GM23338 (cell line): ENCODE measurements around the gene RRP8. TPM values are rescaled to one million over a fixed set of nuclear protein-coding genes. Genes with fewer than 3 reads are reported as not detected.

Experiments
- ATAC-seq: fragments of 200-7000 bp; cut with Tn5 transposase; 3 replicates; pipeline ENCODE4 v1.9.1; 2020
- DNase-seq: peaks from one replicate; pipeline ENCODE4 v3.0.0-alpha.2; 2015; ENCODE audit warnings: low spot score
- H2AFZ ChIP-seq: fragments of 200-600 bp; sonication (generic); 2 replicates; pipeline ENCODE4 v1.8.0; 2016; ENCODE audit warnings: antibody characterized with exemption, mild to moderate bottlenecking, moderate library complexity
- H3F3A ChIP-seq: fragments of 200-600 bp; sonication (generic); replicated peaks from 2 replicates; pipeline ENCODE4 v1.8.0; 2017; ENCODE audit warnings: antibody characterized with exemption, mixed run types, low read depth
- H3K27ac ChIP-seq: fragments of 200-600 bp; sonication (generic); 2 replicates; pipeline ENCODE4 v1.6.1; 2016; ENCODE audit warnings: low read depth
- H3K27me3 ChIP-seq: fragments of 200-600 bp; sonication (generic); 2 replicates; pipeline ENCODE4 v1.8.0; 2016; ENCODE audit warnings: mild to moderate bottlenecking, mixed run types, moderate library complexity; ENCODE audit not compliant: insufficient read depth
- H3K36me3 ChIP-seq: fragments of 200-600 bp; sonication (generic); 2 replicates; pipeline ENCODE4 v1.8.0; 2016; ENCODE audit warnings: mild to moderate bottlenecking; ENCODE audit not compliant: insufficient read depth
- H3K4me1 ChIP-seq: fragments of 200-600 bp; sonication (generic); 2 replicates; pipeline ENCODE4 v1.8.0; 2016; ENCODE audit warnings: mild to moderate bottlenecking, moderate library complexity; ENCODE audit not compliant: insufficient read depth
- H3K4me2 ChIP-seq: fragments of 200-600 bp; sonication (generic); 2 replicates; pipeline ENCODE4 v1.7.1; 2017; ENCODE audit warnings: mixed run types
- H3K4me3 ChIP-seq: fragments of 200-600 bp; sonication (generic); 2 replicates; pipeline ENCODE4 v1.6.1; 2016; ENCODE audit warnings: mixed run types
- H3K79me2 ChIP-seq: fragments of 200-600 bp; sonication (generic); replicated peaks from 2 replicates; pipeline ENCODE4 v1.8.0; 2017; ENCODE audit warnings: mild to moderate bottlenecking; ENCODE audit not compliant: insufficient read depth
- H3K9me2 ChIP-seq: fragments of 200-600 bp; sonication (generic); 2 replicates; pipeline ENCODE4 v1.8.0; 2017; ENCODE audit not compliant: insufficient read depth
- H4K20me1 ChIP-seq: fragments of 200-600 bp; sonication (generic); replicated peaks from 2 replicates; pipeline ENCODE4 v1.8.0; 2017; ENCODE audit warnings: mild to moderate bottlenecking; ENCODE audit not compliant: insufficient read depth
- H3K27ac Mint-ChIP-seq: 2 replicates; pipeline ENCODE4 v1.8.0; 2020; ENCODE audit warnings: inconsistent platforms, mild to moderate bottlenecking, moderate library complexity, mixed read lengths
- H3K27me3 Mint-ChIP-seq: 3 replicates; pipeline ENCODE4 v1.8.0; 2022; ENCODE audit warnings: low read depth, mild to moderate bottlenecking, moderate library complexity, mixed read lengths, inconsistent platforms; ENCODE audit not compliant: insufficient read depth, poor library complexity
- H3K36me3 Mint-ChIP-seq: 3 replicates; pipeline ENCODE4 v1.8.0; 2021; ENCODE audit warnings: low read depth, mild to moderate bottlenecking, inconsistent platforms, moderate library complexity, mixed read lengths
- H3K4me1 Mint-ChIP-seq: 3 replicates; pipeline ENCODE4 v1.8.0; 2020; ENCODE audit warnings: mild to moderate bottlenecking, inconsistent platforms, mixed read lengths
- H3K4me3 Mint-ChIP-seq: 3 replicates; pipeline ENCODE4 v1.8.0; 2021; ENCODE audit warnings: moderate library complexity, mild to moderate bottlenecking, inconsistent platforms, mixed read lengths
- H3K9me3 Mint-ChIP-seq: 3 replicates; pipeline ENCODE4 v1.8.0; 2020; ENCODE audit warnings: moderate library complexity, mild to moderate bottlenecking, inconsistent platforms, mixed read lengths
- CREB1 ChIP-seq: fragments of 250-450 bp; sonication (Bioruptor Pico); IDR thresholded peaks from 2 replicates; pipeline ENCODE4 v1.5.0; 2020; ENCODE audit warnings: low read depth, mild to moderate bottlenecking, moderate library complexity
- CTCF ChIP-seq, 2 experiments: fragments of 200-600 bp in 1 of 2; sonication (generic) in 1 of 2; conservative IDR thresholded peaks; 2 replicates each; pipeline versions ENCODE4 v1.5.1 to v1.6.1; 2016 to 2017; ENCODE audit warnings: antibody characterized with exemption in 2 of 2, low read depth in 2 of 2, mild to moderate bottlenecking in 2 of 2, moderate library complexity in 1 of 2
- ETS1 ChIP-seq: IDR thresholded peaks from 2 replicates; pipeline ENCODE4 v1.6.1; 2016; ENCODE audit warnings: antibody characterized with exemption
- JUNB ChIP-seq: IDR thresholded peaks from one replicate; pipeline ENCODE4 v1.6.1; 2016; ENCODE audit warnings: antibody characterized with exemption; ENCODE audit not compliant: unreplicated experiment
- NANOG ChIP-seq: IDR thresholded peaks from 2 replicates; pipeline ENCODE4 v1.6.1; 2016; ENCODE audit warnings: antibody characterized with exemption, borderline replicate concordance
- POLR2AphosphoS5 ChIP-seq: IDR thresholded peaks from 2 replicates; pipeline ENCODE4 v1.6.1; 2016; ENCODE audit warnings: antibody characterized with exemption, low read depth
- STAT1 ChIP-seq: IDR thresholded peaks from one replicate; pipeline ENCODE4 v1.6.1; 2016; ENCODE audit warnings: antibody characterized with exemption; ENCODE audit not compliant: unreplicated experiment
- ZNF114 ChIP-seq: fragments of 250-450 bp; sonication (Bioruptor Pico); IDR thresholded peaks from 2 replicates; pipeline ENCODE4 v1.5.0; 2020; ENCODE audit warnings: mild to moderate bottlenecking, moderate library complexity
- ZNF331 ChIP-seq: fragments of 250-450 bp; sonication (Bioruptor Pico); IDR thresholded peaks from 2 replicates; pipeline ENCODE4 v1.5.0; 2020; ENCODE audit warnings: low read depth, mild to moderate bottlenecking, moderate library complexity
- ZNF462 ChIP-seq: fragments of 250-450 bp; sonication (Bioruptor Pico); IDR thresholded peaks from 2 replicates; pipeline ENCODE4 v1.5.0; 2020; ENCODE audit warnings: mild to moderate bottlenecking, moderate library complexity
- polyA plus RNA-seq: library from polyadenylated mRNA; unstranded; fragments of >200 nt; fragmentation: Nextera tagmentation; extraction: Ambion mirVana; gene quantifications from 2 replicates; pipeline ENCODE4 v1.2.1, GENCODE V29; 2016
- total RNA-seq: library from RNA; depleted of rRNA; stranded (reverse); fragments of >200 nt; shearing (Covaris generic); gene quantifications from 2 replicates; pipeline ENCODE4 v1.2.3, GENCODE V29; 2014
- TF ChIP-seq, protein P1 (sequence below): IDR thresholded peaks from one replicate; pipeline ENCODE4 v1.6.1; 2018; ENCODE audit warnings: antibody characterized with exemption; ENCODE audit not compliant: unreplicated experiment

The RRP8 gene
- total and polyA plus RNA-seq, 2 experiments from 2014 or later, result 7.4 to 13.7 TPM

DNA sequence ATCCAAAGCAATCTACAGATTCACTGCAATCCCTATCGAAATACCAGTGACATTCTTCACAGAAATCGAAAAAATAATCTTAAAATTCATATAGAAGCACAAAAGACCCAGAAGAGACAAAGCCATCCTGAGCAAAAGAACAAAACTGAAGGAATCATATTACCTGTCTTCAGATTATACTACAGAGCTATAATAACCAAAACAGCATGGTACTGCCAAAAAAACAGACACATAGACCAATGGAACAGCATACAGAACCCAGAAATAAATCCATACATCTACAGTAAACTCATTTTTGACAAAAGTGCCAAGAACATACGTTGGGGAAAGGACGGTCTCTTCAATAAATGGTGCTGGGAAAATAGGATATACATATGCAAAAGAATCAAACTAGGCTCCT is 18.9 kb downstream of the RRP8 start:
- Mint-ChIP-seq H3K27ac (no peak overlapping the region), H3K4me1 (no peaks in the 10 kb centered on the region), H3K9me3 (peaks cover 18% of the 10 kb centered on the region; the same call in 2 of the 3 replicates), H3K36me3 (peaks cover 16% of the 10 kb centered on the region), H3K4me3 (no peak overlapping the region), H3K27me3 (peaks cover 4% of the 10 kb centered on the region)
- H3K9me2 ChIP-seq, result no peaks in the 10 kb centered on the region
- no peaks in the 10 kb centered on the region for H3K36me3 ChIP-seq
- no peak overlapping the region for H3K4me2 ChIP-seq
- no peak overlapping the region for H3K27ac ChIP-seq
- no peaks in the 10 kb centered on the region for H3F3A ChIP-seq
- no peaks in the 10 kb centered on the region for H3K4me1 ChIP-seq
- no peaks in the 10 kb centered on the region for H3K79me2 ChIP-seq
- H3K4me3 ChIP-seq, result no peak overlapping the region
- H3K27me3 ChIP-seq, result no peaks in the 10 kb centered on the region
- no peak for DNase-seq
- no peak for ATAC-seq
- no peaks in the 10 kb centered on the region for H4K20me1 ChIP-seq
- TF ChIP-seq ZNF114 (no peak), ZNF462 (CRISPR knock-in tag) (no peak), NANOG (no peak), CREB1 (no peak), ZNF331 (CRISPR knock-in tag) (no peak), POLR2AphosphoS5 (no peak), JUNB (no peak), STAT1 (no peak), ETS1 (no peak), CTCF (conservative IDR thresholded peaks at IDR 0.05; ENCODE audit: low read depth in 2 of 2) (no peak)
- TF ChIP-seq, protein P1, sequence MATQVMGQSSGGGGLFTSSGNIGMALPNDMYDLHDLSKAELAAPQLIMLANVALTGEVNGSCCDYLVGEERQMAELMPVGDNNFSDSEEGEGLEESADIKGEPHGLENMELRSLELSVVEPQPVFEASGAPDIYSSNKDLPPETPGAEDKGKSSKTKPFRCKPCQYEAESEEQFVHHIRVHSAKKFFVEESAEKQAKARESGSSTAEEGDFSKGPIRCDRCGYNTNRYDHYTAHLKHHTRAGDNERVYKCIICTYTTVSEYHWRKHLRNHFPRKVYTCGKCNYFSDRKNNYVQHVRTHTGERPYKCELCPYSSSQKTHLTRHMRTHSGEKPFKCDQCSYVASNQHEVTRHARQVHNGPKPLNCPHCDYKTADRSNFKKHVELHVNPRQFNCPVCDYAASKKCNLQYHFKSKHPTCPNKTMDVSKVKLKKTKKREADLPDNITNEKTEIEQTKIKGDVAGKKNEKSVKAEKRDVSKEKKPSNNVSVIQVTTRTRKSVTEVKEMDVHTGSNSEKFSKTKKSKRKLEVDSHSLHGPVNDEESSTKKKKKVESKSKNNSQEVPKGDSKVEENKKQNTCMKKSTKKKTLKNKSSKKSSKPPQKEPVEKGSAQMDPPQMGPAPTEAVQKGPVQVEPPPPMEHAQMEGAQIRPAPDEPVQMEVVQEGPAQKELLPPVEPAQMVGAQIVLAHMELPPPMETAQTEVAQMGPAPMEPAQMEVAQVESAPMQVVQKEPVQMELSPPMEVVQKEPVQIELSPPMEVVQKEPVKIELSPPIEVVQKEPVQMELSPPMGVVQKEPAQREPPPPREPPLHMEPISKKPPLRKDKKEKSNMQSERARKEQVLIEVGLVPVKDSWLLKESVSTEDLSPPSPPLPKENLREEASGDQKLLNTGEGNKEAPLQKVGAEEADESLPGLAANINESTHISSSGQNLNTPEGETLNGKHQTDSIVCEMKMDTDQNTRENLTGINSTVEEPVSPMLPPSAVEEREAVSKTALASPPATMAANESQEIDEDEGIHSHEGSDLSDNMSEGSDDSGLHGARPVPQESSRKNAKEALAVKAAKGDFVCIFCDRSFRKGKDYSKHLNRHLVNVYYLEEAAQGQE, result no peak
- no peak overlapping the region for H2AFZ ChIP-seq
